ENCODE results near the gene MEIS1. TPM values are rescaled to one million over a fixed set of nuclear protein-coding genes. Genes with fewer than 3 reads are reported as not detected.
A peak's percentile ranks its signal among the peaks of the same experiment; 100 is the strongest.

MEIS1 gene
- total and polyA plus RNA-seq, 5 experiments from 2014 or later: not detected

GRCh38 chr2:66423391-66424124 is 11.4 kb upstream of the MEIS1 start:
- H3K9me3 Mint-ChIP-seq: peaks cover 0 to 15% (median 0%) of the 10 kb centered on the region in 9 donors
- H3K27me3 Mint-ChIP-seq: peaks cover 15 to 61% (median 33%) of the 10 kb centered on the region in 5 donors
- no peak for ATAC-seq
- no peak overlapping the region for H3K4me3 Mint-ChIP-seq
- no peaks in the 10 kb centered on the region for H3K36me3 Mint-ChIP-seq
- H3K4me1 Mint-ChIP-seq: no peaks in the 10 kb centered on the region
- H3K27ac Mint-ChIP-seq: no peak overlapping the region
- no peak for DNase-seq
- POLR2A ChIA-PET: no interaction called here

GRCh38 chr2:66426244-66427111 is 8.4 kb upstream of the MEIS1 start:
- no peak for ATAC-seq
- H3K27me3 Mint-ChIP-seq: peaks cover 26 to 79% (median 54%) of the 10 kb centered on the region in 5 donors
- H3K4me1 Mint-ChIP-seq: no peaks in the 10 kb centered on the region

DNA sequence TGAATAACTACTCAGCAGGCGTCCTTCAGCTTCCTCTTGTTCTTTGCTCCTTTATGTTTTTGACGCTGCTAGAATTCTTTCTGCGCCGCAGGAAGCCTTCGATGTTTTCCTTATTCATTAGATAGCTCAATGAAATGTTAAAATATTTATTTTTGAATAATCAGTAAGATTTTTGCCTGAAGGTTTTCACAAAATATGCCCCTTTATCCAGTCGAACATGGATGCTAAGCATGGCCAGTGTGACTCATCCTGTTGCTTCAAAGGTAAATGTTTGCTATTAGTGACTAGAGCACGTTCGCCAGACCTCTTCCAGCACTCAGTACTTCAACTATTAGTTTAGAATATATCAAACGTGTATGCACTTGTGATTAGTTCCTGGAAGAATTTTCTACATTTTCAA is 7.6 kb upstream of the MEIS1 start:
- H3K4me1 Mint-ChIP-seq: peaks cover 0 to 5% (median 3%) of the 10 kb centered on the region in 4 donors
- no peaks in the 10 kb centered on the region for H3K36me3 Mint-ChIP-seq
- H3K4me3 Mint-ChIP-seq: no peak overlapping the region
- POLR2A ChIA-PET: no interaction called here
- ATAC-seq (no peak), DNase-seq (no peak)
- no peak overlapping the region for H3K27ac Mint-ChIP-seq
- H3K9me3 Mint-ChIP-seq: peaks cover 0 to 15% (median 0%) of the 10 kb centered on the region in 9 donors
- peaks cover 29 to 79% (median 62%) of the 10 kb centered on the region in 5 donors for H3K27me3 Mint-ChIP-seq

More at GRCh38 chr2:66426244-66427111, 8.4 kb upstream of the MEIS1 start:
- no peak overlapping the region for H3K4me3 Mint-ChIP-seq
- H3K36me3 Mint-ChIP-seq: no peaks in the 10 kb centered on the region
- H3K9me3 Mint-ChIP-seq: peaks cover 0 to 15% (median 0%) of the 10 kb centered on the region in 9 donors
- no peak for DNase-seq
- H3K27ac Mint-ChIP-seq: no peak overlapping the region
- POLR2A ChIA-PET: no interaction called here

DNA sequence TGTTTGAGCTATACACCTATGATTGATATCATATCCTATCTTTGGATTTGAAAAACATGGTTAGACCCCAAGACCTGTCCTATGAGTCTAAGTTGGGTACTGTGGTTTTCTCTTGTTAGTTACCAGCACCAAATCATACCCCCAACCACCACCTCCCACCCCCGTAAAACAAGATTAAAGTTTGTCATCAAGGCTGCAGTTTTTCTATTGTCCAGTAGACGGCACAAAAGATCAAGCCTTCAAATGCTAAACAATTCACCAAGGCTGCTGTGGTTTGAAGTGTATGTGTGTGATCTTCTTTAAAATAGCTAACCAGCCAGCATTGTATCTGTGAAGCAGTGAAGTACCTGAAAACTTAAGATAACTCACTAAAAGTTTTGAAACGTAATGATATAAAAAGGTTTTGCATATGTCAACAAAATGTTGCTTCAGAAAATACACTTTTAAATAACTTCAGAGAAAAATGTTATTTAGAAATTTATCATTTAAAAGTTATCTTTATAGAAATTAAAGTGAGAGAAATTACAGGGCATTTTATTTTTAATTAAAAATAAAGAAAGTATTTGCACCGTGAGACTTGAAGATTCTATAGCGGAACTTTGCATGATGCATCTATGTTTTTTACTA is 5.8 kb upstream of the MEIS1 start:
- H3K27ac Mint-ChIP-seq: no peak overlapping the region
- H3K27me3 Mint-ChIP-seq: peaks cover 35 to 90% (median 68%) of the 10 kb centered on the region in 5 donors
- no peak for DNase-seq
- H3K9me3 Mint-ChIP-seq: peaks cover 0 to 7% (median 0%) of the 10 kb centered on the region in 9 donors
- POLR2A ChIA-PET: no interaction called here
- no peak for ATAC-seq
- no peak overlapping the region for H3K4me3 Mint-ChIP-seq
- peaks cover 1 to 20% (median 18%) of the 10 kb centered on the region in 4 donors for H3K4me1 Mint-ChIP-seq
- H3K36me3 Mint-ChIP-seq: peaks cover 0 to 5% (median 0%) of the 10 kb centered on the region in 3 donors

GRCh38 chr2:66429693-66430504 is 5.0 kb upstream of the MEIS1 start:
- Mint-ChIP-seq H3K4me1 (peaks cover 2 to 28% (median 25%) of the 10 kb centered on the region in 4 donors), H3K4me3 (no peak overlapping the region), H3K9me3 (peaks cover 0 to 7% (median 0%) of the 10 kb centered on the region in 9 donors), H3K27ac (no peak overlapping the region), H3K27me3 (peaks cover 32 to 90% (median 68%) of the 10 kb centered on the region in 5 donors), H3K36me3 (peaks cover 0 to 5% (median 2%) of the 10 kb centered on the region in 3 donors)
- POLR2A ChIA-PET: no interaction called here
- ATAC-seq (no peak), DNase-seq (no peak)

- peaks cover 0 to 6% (median 0%) of the 10 kb centered on the region in 9 donors for H3K9me3 Mint-ChIP-seq
- H3K27me3 Mint-ChIP-seq: peaks cover 33 to 90% (median 68%) of the 10 kb centered on the region in 5 donors
- H3K4me1 Mint-ChIP-seq: peaks cover 10 to 36% (median 33%) of the 10 kb centered on the region in 4 donors
- POLR2A ChIA-PET: no interaction called here
- H3K27ac Mint-ChIP-seq: no peak overlapping the region
- DNase-seq: no peak
- H3K36me3 Mint-ChIP-seq: peaks cover 0 to 5% (median 2%) of the 10 kb centered on the region in 3 donors
- H3K4me3 Mint-ChIP-seq: no peak overlapping the region
- ATAC-seq: no peak
Observed at GRCh38 chr2:66430505-66431273, 4.2 kb upstream of the MEIS1 start.

GRCh38 chr2:66431274-66431642 is 3.7 kb upstream of the MEIS1 start:
- peaks cover 0 to 5% (median 2%) of the 10 kb centered on the region in 3 donors for H3K36me3 Mint-ChIP-seq
- POLR2A ChIA-PET: no interaction called here
- no peak overlapping the region for H3K4me3 Mint-ChIP-seq
- H3K27me3 Mint-ChIP-seq: peaks cover 33 to 88% (median 67%) of the 10 kb centered on the region in 5 donors
- no peak overlapping the region for H3K27ac Mint-ChIP-seq
- no peak for DNase-seq
- peaks cover 10 to 37% (median 34%) of the 10 kb centered on the region in 4 donors for H3K4me1 Mint-ChIP-seq
- H3K9me3 Mint-ChIP-seq: peaks cover 0 to 6% (median 0%) of the 10 kb centered on the region in 9 donors
- no peak for ATAC-seq

- Mint-ChIP-seq H3K4me3 (peak overlapping the region in 4 of 10 donors; percentile 45 to 84 (median 70)), H3K27ac (no peak overlapping the region), H3K36me3 (peaks cover 0 to 5% (median 2%) of the 10 kb centered on the region in 3 donors), H3K9me3 (peaks cover 0 to 6% (median 0%) of the 10 kb centered on the region in 9 donors), H3K4me1 (peaks cover 10 to 37% (median 34%) of the 10 kb centered on the region in 4 donors), H3K27me3 (peaks cover 35 to 93% (median 70%) of the 10 kb centered on the region in 5 donors)
- ATAC-seq (no peak), DNase-seq (no peak)
- POLR2A ChIA-PET: no interaction called here
Observed at GRCh38 chr2:66431846-66432587, 2.9 kb upstream of the MEIS1 start.

- Mint-ChIP-seq H3K9me3 (peaks cover 0 to 6% (median 0%) of the 10 kb centered on the region in 9 donors), H3K27ac (peak overlapping the region in 1 of 10 donors; percentile 7), H3K36me3 (peaks cover 0 to 5% (median 2%) of the 10 kb centered on the region in 3 donors), H3K4me1 (peaks cover 12 to 46% (median 38%) of the 10 kb centered on the region in 4 donors), H3K4me3 (peak overlapping the region; percentile 10 to 87 (median 69)), H3K27me3 (peaks cover 36 to 93% (median 72%) of the 10 kb centered on the region in 5 donors)
- DNase-seq (no peak), ATAC-seq (no peak)
- POLR2A ChIA-PET: no interaction called here
Observed at GRCh38 chr2:66432801-66433694, 1.9 kb upstream of the MEIS1 start.

DNA sequence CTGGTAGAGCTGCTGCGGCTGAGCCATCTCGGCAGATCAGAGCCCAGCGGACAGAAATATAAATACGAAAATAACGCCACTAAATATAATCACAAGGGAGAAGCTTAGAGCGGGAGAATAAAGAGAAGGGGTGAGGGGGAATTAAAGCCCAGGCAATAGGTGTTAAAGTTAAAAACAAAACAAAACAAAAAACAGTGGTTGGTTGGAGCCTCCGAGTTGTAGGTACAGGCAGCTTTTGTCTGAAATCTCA is 1.3 kb upstream of the MEIS1 start:
- H3K27ac Mint-ChIP-seq: no peak overlapping the region
- peaks cover 0 to 6% (median 0%) of the 10 kb centered on the region in 9 donors for H3K9me3 Mint-ChIP-seq
- H3K27me3 Mint-ChIP-seq: peaks cover 35 to 93% (median 66%) of the 10 kb centered on the region in 5 donors
- H3K36me3 Mint-ChIP-seq: peaks cover 0 to 5% (median 2%) of the 10 kb centered on the region in 3 donors
- ATAC-seq (no peak), DNase-seq (no peak)
- peaks cover 12 to 46% (median 38%) of the 10 kb centered on the region in 4 donors for H3K4me1 Mint-ChIP-seq
- H3K4me3 Mint-ChIP-seq: peak overlapping the region in 9 of 10 donors; percentile 38 to 87 (median 68)
- POLR2A ChIA-PET: no interaction called here
